ENCODE measurements around the gene OLFML2B.
"Not testable (repeated sequence)": the region's sequence is repeated elsewhere in the genome, so short reads cannot be mapped to it uniquely, and the experiment has no call there.

The OLFML2B gene

DNA sequence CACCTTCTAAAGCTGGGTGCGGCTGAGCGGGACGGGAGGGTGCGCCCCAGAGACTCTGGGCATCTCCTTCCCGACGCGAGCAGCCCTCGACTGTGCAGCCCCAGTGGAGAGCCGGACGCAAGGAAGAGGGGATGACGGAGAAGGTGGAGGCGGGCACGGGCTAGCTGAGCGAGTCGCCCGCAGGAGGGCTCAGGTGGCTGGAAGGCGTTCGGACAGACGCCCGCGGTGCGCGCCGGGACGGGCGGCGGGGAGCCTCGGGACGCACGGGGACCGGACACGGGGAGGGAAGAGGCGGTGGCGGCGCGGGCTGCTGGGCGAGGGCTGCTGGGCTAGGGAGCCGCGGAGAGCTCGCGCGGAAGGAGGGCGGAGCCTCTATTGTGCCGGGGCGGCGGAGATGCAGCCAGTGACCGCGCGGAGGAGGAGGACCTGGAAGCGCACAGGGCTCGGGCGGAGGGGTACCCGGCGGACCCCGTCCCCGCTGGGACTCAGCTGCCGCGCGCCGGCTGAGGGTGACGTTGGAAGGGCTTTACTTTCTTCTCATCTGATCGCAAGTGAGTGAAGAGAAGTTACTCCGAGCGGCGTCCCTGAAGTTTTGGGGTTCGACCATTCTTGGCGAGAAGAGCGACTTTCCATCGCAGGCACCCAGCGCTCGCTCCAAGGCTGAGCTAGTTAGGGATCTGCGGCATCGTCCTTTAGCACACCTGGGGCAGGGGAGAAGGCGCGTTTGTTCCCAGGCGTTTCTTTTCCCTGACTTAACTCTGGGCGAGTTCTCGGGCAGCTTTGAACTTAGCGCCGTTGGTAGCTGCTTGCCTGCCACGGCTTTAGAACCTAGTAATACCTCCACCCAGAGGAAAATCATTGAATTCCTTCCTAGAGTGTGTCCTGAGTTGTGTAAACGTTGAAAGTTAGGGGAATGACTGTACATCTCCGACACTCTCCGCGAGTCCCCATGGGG lies at the start of gene OLFML2B:
TSS of gene OLFML2B (minus strand) at position 323 of the 955 bp plus-strand sequence. CDS start 439 bp downstream, outside the sequence.
- peak; percentile 30 for DNase-seq

DNA sequence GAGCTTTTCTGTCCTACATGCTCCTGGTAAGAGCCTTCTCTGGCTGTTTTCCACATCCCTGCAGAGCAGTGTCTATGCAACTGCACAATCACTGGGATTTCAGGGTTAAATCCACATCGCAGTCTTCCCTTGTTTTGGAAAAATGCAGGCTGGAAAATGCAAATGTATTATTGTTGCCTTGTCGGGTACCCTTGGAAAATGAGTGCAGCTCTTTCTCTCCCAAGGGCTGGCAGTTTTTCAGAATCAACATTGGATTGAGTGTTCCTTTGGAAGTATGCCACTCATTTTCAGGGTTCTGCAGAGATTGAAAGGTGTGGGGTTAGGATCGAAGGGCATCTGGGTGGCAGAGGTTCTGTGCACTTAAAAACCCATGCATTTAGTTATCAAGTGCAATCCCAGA lies 49.1 kb upstream of the OLFML2B start:
- DNase-seq: no peak

DNA sequence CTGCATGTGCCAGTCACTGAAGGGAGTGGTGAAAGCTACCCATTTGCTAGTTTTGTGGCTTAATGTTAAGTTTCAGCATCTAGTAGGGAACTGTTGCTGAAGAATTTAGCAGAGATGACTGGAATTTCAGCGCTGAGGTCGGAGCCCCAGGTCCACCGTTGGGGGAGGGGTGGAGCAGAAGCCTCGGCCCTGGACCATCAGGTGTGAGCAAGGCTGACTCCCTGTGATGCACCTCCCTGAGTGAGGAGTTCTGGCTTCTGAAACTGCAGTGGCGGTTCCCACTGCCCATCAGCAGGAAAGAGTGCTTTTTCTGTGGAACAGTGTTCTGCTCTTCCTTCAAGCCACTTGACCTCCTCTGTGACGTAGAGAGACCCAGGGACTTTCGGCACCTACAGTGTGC lies 47.2 kb upstream of the OLFML2B start:
- no peak for DNase-seq

DNA sequence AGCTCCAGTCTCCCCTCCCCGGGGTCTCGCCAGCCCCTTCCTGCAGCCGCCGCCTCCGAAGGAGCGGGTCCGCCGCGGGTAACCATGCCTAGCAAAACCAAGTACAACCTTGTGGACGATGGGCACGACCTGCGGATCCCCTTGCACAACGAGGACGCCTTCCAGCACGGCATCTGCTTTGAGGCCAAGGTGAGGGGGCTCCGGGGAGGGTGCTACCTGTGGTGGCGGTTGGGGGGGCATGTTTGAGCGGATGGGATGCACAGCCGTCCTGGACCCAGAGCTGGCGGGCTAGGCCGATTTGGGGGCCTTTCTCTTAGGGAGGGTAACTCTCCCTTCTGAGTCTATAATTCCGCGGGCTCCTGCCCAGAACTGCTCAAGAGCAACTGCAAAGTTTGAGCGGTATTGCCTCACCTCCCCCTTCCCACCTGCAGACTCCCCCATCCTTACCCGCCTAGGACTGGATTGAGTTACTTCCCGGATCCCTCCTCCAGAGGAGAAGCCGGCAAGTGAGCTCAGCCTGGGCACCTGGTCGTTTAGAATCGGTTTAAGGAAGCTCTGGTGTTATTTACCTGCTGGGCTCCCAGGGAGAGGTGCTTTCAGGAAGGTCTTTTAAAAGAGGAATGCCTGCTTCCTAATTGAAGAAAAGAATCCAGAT lies 46.6 kb upstream of the OLFML2B start:
- DNase-seq: no peak

DNA sequence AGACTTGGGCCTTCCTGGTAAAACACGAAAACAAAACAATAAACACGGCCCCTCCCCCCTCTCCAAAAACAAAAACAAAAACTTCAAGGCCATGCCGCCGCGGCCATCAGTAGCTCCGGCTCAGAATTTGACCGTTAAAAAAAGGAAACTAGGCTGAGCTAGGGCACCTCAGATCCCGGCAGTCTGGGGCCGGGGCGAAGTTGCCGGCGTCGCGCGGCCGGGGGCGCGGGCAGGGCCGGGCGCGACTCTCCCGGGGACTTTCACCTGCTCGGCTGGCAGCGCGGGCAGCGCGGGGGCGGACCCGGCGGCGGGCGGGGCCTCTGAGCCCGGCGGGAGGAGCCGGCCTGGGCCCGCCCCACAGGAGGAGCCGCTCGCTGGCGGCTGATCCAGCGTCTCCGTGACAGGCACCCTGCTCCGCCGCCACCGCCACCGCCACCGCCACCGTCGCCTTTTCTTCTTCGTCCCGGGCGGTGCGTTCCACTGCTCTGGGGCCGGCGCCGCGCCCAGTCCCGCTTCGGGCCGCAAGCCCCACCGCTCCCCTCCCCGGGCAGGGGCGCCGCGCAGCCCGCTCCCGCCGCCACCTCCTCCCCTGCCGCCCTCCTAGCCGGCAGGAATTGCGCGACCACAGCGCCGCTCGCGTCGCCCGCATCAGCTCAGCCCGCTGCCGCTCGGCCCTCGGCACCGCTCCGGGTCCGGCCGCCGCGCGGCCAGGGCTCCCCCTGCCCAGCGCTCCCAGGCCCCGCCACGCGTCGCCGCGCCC lies 45.8 kb upstream of the OLFML2B start, which contains the start of gene NOS1AP:
TSS of gene NOS1AP (plus strand) at position 358 of the 760 bp plus-strand sequence. CDS start 487 bp downstream, outside the sequence.
- DNase-seq: peak; percentile 74

DNA sequence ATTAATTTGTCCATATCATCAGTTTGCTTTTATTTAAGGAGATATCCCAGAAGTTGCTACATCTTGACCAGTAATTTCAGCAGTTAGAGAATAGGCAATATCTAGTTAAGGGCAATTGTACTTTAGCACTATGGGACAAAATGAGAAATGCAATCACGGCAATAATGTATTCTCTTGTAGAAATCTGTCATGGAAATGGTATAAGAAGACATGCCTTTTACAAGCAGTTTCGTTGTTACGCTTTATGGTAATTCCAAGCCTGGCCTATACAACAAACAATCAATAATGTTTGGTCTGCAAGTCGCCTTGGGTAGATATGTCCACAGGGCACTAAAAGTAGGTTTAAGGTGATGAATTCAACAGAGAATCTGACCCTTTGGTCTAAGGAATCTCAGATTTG lies 44.6 kb upstream of the OLFML2B start:
- DNase-seq: no peak

DNA sequence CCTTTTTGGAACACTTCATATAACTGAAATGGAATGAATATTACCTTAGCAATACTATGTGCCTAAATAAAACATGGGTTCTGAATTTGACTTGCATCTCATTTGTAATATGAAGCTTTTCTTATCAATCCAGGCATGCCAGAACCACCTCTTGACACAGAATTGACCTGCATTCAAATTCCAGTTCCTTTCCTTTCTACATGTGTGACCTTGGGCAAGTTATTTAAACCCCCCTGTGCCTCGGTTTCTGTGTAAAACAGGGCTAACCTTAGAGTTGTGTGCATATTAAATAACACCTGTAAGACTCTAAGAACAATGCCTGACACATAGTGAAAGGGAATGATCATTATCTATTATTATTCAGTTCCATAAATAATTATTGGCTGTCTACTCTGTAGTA lies 43.8 kb upstream of the OLFML2B start:
- no peak for DNase-seq

DNA sequence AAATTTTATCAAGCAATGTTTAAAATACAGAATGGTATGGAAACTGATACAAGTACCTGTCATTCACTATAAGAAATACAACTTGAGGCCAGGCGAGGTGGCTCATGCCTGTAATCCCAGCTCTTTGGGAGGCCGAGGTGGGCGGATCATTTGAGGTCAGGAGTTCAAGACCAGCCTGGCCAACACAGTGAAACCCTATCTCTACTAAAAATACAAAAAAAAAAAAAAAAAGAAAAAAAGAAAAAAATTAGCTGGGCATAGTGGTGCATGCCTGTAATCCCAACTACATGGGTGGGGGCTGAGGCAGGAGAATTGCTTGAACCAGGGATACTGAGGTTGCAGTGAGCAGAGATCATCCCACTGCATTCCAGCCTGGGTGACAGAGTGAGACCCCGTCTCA lies 43.2 kb upstream of the OLFML2B start:
- not testable (repeated sequence) for DNase-seq

DNA sequence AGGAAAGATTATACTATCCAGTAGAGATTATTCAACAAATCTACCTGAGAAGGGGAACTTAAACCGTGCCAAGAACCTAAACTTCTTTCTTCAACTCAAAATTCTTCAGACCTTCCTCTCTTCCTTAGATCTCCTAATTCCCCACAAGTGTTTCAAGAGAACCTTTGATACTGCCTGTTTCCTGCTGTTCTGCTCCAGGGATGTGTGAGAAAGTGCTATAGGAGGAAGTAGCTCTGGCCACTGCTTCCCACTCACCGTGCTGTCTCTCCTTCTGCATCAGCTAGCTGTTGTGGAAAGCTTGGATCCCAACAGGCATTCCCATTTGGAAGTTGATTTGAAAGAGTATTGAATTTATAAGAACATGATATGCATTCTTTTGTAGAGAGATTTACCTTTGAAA lies 41.3 kb upstream of the OLFML2B start:
- DNase-seq: no peak

DNA sequence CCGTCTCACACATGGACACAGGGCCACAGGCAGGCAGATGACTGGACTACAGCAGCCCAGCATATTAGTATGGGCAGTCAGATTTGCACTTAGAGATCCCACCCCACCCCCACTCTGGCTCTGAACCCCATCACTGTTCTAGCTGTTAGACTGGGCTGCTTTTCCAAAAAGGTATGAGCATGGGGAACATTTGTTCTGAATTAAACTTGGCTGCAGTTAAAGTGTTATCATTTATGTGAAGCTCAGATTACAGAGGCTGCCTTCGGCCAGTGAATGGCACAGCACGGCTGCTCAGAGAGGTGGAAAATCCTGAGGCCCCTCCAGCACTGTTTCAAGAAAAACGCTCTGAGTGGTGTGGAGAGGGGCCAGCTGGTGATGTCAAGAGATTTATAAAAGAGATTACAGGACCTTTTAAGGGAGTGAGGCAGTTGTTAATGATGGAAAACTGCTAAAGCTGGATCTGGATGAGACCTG lies 38.9 kb upstream of the OLFML2B start:
- DNase-seq: no peak

DNA sequence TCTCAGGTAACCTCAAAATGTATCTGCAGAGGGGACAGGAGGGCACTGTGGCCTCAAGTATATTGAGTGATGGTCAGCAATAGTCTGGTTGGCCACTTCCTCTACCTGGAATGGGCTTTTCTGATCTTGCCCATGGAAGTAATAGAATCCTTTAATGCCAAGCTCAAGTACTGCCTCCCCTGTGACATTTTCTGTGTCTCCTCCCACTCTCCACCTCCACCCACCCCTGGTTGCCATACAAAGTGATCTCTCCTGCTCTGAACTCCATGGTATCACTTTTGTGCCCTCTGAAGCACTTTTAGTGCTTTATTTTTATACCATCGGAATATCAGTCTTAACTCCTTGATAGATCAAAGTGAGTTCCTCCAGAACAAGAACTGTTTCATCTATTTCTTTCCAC lies 36.6 kb upstream of the OLFML2B start:
- no peak for DNase-seq

DNA sequence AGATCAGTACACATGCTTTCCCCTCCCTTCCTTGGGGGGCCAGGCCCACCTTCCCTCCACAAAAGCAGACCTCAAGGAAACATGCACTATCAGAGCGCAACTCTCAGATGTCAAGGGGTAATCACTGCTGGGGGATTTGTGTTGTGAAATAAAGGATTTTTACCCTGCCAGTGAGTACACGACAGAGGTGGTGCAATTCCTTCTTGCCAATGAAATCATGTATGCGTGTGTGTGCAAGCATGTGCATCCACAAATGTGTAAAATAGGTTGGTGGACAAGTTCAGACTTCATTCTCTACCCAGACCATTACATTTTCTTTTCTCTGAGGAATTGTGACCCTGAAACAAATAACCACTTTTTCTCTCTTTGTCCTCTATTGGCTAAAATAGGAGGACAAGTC lies 36.1 kb upstream of the OLFML2B start:
- no peak for DNase-seq

DNA sequence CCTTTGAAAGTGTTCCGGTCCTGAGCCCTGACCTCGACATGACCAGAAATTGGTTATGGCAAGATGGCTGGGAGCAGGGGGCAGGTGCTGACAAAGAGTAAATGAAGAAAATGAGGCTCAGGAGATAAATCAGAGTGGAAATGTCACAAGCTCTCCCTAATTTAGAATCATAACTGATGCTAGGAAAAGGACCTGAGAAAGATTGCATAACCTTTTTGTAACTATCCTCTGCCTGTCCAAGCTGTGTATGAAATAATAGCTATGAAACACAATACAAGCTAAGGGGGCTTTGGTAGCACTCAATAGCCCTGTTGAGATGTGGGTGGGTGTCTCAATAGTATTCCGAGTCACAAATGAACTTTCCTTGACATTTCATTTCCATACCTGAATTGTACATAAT lies 32.9 kb upstream of the OLFML2B start:
- DNase-seq: no peak

DNA sequence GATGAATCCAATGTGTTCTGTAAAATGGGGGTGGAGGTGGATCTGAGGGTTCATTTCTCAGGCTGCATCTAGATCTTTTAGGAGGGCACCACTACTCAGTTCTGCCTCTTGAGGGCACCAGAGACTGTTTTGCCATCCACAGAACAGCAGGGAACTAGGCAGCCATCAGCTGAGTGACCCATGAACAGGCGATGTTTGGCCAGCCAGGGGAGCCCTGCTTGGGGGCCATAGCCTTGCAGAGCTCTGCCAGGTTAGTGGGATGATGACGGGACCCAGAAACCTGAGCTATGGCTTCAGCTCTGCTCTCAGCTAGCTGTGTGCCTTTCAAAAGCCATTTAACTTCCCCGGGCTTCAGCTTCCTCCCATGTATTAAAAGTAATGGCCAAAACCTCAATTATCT lies 32.4 kb upstream of the OLFML2B start:
- peak; percentile 54 for DNase-seq

DNA sequence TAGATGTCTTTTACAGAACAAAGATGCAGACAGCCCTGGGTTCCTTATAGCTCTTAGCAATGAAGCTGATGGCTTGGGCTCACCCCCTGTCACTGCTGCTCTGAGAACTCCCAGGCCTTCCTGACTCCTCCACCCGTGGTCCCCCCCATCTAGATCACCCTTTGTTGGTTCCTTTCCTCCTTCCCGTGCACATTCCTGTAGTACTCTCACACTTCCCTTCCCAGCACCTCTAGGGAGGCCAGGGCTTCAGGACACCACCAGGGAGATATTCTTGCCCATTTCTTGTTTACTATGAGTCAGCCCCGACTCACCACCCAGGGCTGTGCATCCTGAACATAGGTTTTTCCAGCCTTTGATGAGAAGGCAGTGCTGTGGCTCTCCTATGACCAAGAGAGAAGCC lies 31.4 kb upstream of the OLFML2B start:
- DNase-seq: no peak

DNA sequence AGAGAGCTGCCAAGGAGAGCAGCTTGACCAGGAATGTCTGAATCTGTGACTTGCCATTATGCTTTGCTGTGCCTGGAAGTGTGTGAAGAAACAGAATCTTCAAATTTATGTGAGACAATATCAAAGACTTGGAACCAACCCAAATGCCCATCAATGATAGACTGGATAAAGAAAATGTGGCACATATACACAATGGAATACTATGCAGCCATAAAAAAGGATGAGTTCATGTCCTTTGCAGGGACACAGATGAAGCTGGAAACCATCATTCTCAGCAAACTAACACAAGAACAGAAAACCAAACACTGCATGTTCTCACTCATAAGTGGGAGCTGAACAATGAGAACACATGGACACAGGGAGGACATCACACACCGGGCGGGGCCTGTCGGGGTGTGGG lies 30.3 kb upstream of the OLFML2B start:
- not testable (repeated sequence) for DNase-seq

DNA sequence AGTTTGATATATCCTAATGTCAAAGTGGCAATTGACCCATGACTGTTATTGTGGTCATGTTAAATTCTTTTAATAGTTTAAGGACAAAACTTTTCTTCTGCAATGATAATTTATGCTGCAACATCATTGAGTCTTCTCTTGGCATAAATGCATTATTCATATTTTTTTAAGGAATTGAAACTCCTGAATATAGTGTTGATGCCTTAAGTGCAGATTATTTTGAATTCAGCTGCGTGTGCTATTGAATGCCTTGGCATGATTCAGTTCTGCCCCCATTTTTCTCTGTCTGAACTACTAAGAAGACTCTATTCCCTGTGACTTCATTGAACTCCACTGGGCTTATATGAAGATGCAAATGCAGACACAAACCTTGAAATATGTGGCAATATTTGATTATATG lies 23.3 kb upstream of the OLFML2B start:
- DNase-seq: no peak

DNA sequence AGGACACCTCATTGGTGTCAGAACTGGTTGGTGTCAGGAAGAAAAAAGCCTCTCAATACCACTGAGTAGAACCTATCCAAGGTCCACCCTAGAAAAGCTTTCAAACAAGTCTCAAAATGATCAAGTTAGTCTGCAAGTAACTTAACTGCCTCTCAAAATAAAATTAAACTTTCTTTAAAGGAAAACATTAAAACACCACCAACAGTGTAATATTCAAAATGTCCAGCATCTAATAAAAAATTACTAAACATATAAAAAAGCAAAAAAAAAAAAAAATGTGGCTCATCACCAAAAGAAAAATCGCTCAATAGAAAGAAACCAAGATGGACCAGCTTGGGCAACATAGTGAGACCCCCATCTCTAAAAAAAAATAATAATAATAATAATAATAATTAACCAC lies 18.7 kb upstream of the OLFML2B start:
- DNase-seq: no peak

DNA sequence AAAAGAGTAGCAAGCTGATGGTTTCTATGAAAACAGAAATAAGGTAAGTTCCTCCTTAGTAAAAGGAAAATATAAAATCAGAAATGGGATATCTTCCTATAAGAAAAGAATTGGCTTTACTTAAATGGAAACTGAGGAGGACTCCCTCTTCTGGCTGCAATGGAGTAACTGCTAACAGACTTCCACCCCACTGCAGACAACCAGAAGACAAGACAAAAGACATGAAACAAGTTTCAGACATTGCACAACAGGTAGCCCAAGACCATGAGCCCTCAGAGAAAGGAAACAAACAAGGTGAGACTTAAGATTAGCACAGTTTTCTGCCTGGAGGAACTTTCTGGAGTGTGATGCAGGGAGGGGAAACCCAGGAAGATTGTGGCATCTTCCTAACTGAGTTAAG lies 17.0 kb upstream of the OLFML2B start:
- no peak for DNase-seq

DNA sequence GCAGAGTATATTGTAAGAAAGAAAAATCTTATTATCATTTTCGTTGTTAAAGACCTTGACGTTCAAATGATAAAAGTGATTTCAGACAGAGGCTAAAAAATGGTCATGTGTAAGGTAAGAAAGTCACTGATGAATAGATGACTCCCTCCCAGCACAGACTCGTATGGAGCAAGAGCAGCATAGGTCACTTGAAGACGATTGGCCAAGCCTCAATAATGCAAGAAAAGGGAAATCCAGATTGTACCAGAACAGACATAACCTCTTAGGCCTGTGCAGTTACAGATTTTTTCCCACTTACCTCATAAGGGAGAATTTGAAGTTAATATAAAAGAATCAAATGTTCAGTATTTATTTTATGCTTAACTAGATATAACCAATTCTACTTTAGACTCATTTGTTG lies 16.3 kb upstream of the OLFML2B start:
- DNase-seq: no peak

DNA sequence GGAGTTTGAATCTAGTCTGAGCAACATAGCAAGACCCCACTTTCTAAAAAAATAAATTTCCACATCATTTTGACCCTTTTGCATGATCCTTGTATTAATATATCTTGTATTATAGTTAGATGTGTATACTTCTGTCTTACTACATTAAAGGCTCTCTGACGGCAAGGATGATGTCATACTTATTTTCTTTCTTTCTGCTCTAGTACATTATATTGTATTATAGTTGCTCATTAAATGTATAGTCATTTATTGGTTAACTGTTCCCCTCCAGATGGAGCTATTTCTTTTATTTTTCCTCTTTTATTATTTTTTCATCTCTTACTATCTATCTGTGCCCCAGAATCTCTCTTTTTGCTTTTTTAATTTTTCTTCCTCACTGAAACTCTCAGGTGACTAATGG lies 15.0 kb upstream of the OLFML2B start:
- no peak for DNase-seq

DNA sequence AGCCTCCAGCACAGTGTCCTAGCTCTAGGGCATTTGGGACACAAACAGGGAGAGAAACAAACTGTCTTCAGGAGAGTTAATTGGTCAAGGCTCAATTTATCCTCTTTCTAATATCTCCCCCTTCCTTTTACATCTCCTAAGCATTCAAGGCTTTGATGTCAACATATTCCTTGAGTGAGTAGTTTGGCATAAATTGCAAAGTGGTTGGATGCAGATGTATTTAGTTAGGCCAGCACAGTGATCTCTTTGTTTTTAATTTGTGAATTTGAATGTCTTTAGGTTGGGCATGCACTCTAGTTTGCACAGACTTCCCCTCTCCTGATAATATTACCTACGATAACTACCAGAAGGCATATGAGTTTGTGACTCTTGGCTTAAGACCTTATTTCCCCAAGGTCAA lies 12.5 kb upstream of the OLFML2B start:
- DNase-seq: no peak

DNA sequence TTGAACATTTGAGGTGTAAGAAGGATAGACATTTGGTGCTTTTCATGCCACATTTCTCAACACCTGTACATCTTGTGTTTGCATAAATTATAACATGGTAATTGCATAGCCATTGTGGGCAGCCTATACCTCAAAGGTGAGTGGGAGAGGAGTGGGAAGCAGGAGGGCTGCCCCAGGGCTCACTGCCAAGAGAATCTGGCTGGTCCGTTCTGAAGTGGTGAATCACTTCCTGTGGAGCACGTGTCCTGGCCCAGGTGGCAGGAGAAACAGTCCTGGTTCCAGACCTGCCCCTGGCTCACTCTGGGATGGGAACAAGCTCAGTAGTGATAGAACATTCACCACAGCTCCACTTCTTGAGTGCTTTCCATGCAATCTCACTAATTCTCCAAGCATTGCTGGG lies 11.6 kb upstream of the OLFML2B start:
- DNase-seq: no peak
